Ammon's horn (tissue), 1 donor: ENCODE results near the gene OR4L1.
"Not testable (repeated sequence)": the region's sequence is repeated elsewhere in the genome, so short reads cannot be mapped to it uniquely, and the experiment has no call there.

Experiments
- DNase-seq: peaks from one replicate; pipeline ENCODE4 v3.0.0-alpha.2; 2016; ENCODE audit warnings: low spot score

The OR4L1 gene

GRCh38 chr14:20059745-20060144, at the start of gene OR4L1:
OR4L1 (plus strand) TSS chr14:20060045; CDS start chr14:20060045, 0 bp downstream.
- no peak for DNase-seq

- DNase-seq = no peak
Measured at GRCh38 chr14:20019257-20019865, 40.5 kb upstream of the OR4L1 start, which contains the start of gene OR4K14. OR4K14 (minus strand) TSS chr14:20019307; CDS start chr14:20015193, 4,114 bp downstream.

GRCh38 chr14:20031058-20031457, 28.8 kb upstream of the OR4L1 start:
- DNase-seq = no peak

GRCh38 chr14:20035449-20035848, 24.4 kb upstream of the OR4L1 start:
- no peak for DNase-seq

- DNase-seq = no peak
Measured at GRCh38 chr14:20035938-20036337, 23.9 kb upstream of the OR4L1 start, which contains the start of gene OR4K13. OR4K13 (minus strand) TSS chr14:20036038; CDS start chr14:20034758, 1,280 bp downstream.

GRCh38 chr14:20044243-20044642, 15.6 kb upstream of the OR4L1 start:
- no peak for DNase-seq

GRCh38 chr14:20048202-20048601, 11.6 kb upstream of the OR4L1 start:
- DNase-seq = no peak

GRCh38 chr14:20092050-20092449, 32.2 kb downstream of the OR4L1 start:
- no peak for DNase-seq

GRCh38 chr14:20093442-20093841, 33.6 kb downstream of the OR4L1 start:
- no peak for DNase-seq

- DNase-seq = not testable (repeated sequence)
Measured at GRCh38 chr14:20098926-20099770, 39.3 kb downstream of the OR4L1 start.

GRCh38 chr14:20110438-20110837, 50.6 kb downstream of the OR4L1 start, which contains the start of gene OR4K17:
OR4K17 (plus strand) TSS chr14:20110739; CDS start chr14:20117500, 6,761 bp downstream.
- DNase-seq = no peak
